ENCODE results near the gene CASQ2.

Gene CASQ2

DNA sequence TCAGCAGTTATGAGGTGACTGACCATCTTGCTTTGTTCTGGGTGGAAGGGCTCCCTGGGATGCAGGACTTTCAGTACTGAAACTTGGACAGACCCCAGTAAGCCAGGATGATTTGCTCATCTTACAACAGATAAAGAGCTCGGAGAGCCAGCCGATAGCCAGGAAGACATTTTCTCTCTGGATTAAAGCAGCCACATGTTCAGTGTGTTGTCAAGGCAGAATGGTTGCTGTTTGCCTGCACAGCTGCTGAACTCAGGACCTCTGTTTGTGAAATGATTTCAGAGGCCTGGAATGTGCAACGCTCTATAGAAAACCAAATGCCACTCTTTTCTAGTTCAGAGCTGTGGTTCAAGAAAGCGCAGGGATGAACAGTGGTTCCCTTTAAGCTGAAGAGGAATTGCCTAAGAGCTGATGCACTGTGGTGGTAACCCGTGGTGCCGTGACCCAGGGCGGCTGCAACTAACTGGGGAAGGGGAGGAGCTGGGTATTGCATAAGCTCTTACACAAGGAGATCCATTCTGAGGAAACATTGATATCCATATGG, 40.7 kb downstream of the CASQ2 start:
- TF ChIP-seq ZNF274 (IDR thresholded peaks at IDR 0.05; ENCODE audit: low read depth, low read length), result no peak
- H3K4me3 ChIP-seq (ENCODE audit: low read length), result no peak overlapping the region

DNA sequence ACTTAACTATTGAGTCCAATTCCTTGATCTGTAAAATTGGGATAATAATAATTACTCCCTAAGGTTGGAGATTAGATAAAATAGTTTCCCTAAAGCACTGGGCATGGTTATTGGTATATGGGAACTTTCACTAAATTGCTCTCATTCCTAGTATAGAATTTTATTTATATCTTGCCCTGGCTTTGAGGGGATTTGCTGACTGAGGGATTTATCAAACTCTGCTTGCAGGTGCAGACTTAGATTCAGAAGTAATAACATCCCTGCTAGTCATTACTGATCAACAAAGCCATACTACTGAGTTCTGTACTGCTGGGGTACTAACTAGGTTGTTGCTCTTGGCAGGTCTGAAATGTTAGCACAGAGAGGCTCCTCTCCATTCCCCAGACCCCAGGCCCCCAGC, 41.9 kb downstream of the CASQ2 start:
- no peak for TF ChIP-seq ZNF274 (IDR thresholded peaks at IDR 0.05; ENCODE audit: low read depth, low read length)
- H3K4me3 ChIP-seq (ENCODE audit: low read length), result no peak overlapping the region

GRCh38 chr1:115726161-115726560, 42.4 kb downstream of the CASQ2 start:
- no peak for TF ChIP-seq ZNF274 (IDR thresholded peaks at IDR 0.05; ENCODE audit: low read depth, low read length)

GRCh38 chr1:115725600-115725999, 42.9 kb downstream of the CASQ2 start:
- no peak overlapping the region for H3K4me3 ChIP-seq (ENCODE audit: low read length)
- no peak for TF ChIP-seq ZNF274 (IDR thresholded peaks at IDR 0.05; ENCODE audit: low read depth, low read length)

More at GRCh38 chr1:115726161-115726560, 42.4 kb downstream of the CASQ2 start:
- H3K4me3 ChIP-seq (ENCODE audit: low read length), result no peak overlapping the region

DNA sequence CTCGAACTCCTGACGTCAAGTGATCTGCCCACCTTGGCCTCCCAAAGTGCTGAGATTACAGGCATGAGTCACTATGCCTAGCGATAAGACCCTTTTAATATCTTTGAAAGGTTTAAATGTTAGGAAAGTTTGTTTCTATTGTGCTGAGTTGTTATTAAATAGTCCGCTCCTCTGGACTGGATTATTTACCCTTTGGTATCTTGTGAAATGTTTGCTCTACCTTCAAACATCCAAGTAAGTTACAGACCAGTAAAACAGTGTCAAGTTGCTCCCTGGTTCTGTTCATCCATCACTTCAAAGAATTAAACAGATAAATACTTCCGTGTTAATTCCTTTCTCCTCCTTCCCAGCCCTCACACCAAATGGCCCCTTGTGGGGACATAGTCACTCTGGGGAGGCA, 44.8 kb downstream of the CASQ2 start:
- no peak overlapping the region for H3K4me3 ChIP-seq (ENCODE audit: low read length)
- TF ChIP-seq ZNF274 (IDR thresholded peaks at IDR 0.05; ENCODE audit: low read depth, low read length), result no peak

DNA sequence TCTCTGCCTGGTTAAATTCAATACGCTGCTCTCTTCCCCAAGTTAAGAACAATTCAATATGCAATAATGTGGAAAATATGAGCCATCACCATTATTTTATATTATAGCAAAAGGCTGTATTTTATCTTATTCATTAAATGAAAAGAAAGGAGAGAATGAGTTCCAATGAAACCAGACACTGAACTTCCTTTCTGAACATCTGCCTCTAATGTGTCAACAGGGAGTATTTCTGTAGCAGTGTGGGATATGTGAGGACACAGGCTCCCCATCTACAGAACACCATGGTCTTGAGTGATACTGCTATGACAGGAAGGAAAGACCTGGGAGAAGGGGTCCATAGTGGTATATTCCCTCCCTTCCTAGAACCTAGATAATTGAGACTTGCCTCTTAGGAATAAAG, 46.3 kb downstream of the CASQ2 start:
- no peak overlapping the region for H3K4me3 ChIP-seq (ENCODE audit: low read length)
- TF ChIP-seq ZNF274 (IDR thresholded peaks at IDR 0.05; ENCODE audit: low read depth, low read length), result no peak

GRCh38 chr1:115719285-115719684, 49.2 kb downstream of the CASQ2 start:
- TF ChIP-seq ZNF274 (IDR thresholded peaks at IDR 0.05; ENCODE audit: low read depth, low read length), result no peak
- H3K4me3 ChIP-seq (ENCODE audit: low read length), result no peak overlapping the region

GRCh38 chr1:115718011-115718754, 50.3 kb downstream of the CASQ2 start:
- no peak overlapping the region for H3K4me3 ChIP-seq (ENCODE audit: low read length)
- TF ChIP-seq ZNF274 (IDR thresholded peaks at IDR 0.05; ENCODE audit: low read depth, low read length), result no peak

GRCh38 chr1:115717541-115717940, 51.0 kb downstream of the CASQ2 start:
- no peak for TF ChIP-seq ZNF274 (IDR thresholded peaks at IDR 0.05; ENCODE audit: low read depth, low read length)
- no peak overlapping the region for H3K4me3 ChIP-seq (ENCODE audit: low read length)

GRCh38 chr1:115714572-115715141, 53.9 kb downstream of the CASQ2 start:
- no peak for TF ChIP-seq ZNF274 (IDR thresholded peaks at IDR 0.05; ENCODE audit: low read depth, low read length)
- H3K4me3 ChIP-seq (ENCODE audit: low read length), result no peak overlapping the region

GRCh38 chr1:115713906-115714305, 54.6 kb downstream of the CASQ2 start:
- TF ChIP-seq ZNF274 (IDR thresholded peaks at IDR 0.05; ENCODE audit: low read depth, low read length), result no peak
- H3K4me3 ChIP-seq (ENCODE audit: low read length), result no peak overlapping the region

DNA sequence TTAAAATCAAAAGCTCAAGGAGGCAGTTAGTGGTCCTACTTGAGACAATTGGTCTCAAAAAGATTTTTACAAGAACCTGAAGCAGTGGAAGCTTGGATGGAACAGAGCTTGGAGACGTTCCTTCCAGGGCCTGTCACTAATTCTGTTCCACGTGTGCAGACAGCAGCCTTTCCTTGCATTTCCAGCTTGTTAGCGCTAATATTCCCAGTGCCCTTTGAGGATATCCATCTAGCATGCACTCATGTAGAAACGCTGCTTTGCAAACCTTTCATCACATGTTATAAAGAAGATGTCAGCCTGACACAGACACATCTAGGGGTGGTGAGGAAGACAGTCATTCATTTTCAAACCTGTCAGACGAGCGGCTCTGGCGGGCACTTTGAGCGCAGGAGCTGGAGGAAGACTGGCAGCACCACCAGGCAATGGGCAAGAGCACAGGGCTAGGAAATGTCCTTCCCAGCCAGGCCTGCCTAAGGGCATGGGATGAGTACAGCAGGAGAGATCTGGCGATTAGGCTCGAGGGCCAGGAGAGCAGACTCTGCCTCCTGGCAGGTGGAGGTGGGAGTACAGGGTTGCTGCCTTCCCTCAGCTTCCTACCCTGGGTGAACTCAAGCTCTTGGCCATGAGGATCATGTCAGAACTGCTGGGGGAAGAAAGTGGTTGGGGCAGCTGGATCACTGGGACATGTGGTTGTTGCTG, 55.5 kb downstream of the CASQ2 start:
- H3K4me3 ChIP-seq (ENCODE audit: low read length), result no peak overlapping the region
- no peak for TF ChIP-seq ZNF274 (IDR thresholded peaks at IDR 0.05; ENCODE audit: low read depth, low read length)

- no peak overlapping the region for H3K4me3 ChIP-seq (ENCODE audit: low read length)
- TF ChIP-seq ZNF274 (IDR thresholded peaks at IDR 0.05; ENCODE audit: low read depth, low read length), result no peak
Measured at GRCh38 chr1:115710859-115711624, 57.5 kb downstream of the CASQ2 start.

Measured in GM08714 (cell line).